Measurements from ENCODE around the gene ELOVL1. TPM values are rescaled to one million over a fixed set of nuclear protein-coding genes. Genes with fewer than 3 reads are reported as not detected.

The ELOVL1 gene
- total and polyA plus RNA-seq, 10 of the 15 experiments (the other 5 are each of a cell fraction or from before 2014, with no cell fraction given), result 58.5 to 139 (median 89.8) TPM

DNA sequence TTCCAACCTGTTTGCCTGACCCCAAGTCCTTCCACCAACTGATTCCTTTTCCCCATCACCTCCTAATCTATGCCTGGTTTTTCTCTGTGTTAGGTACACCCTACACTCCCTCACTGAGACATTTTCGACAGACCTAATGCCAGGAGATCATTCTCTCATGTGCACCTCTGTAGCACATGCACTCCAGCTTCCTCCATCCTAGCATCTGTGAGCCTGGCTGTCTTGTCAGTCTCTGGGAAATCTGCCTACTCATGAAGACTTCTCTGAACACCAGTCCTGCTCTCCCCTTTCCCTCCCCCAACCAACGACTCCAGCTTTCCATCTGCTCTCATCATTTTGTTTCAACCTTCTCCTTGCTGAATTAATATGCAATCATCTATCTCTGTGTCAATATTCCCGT, 20.8 kb upstream of the ELOVL1 start:
- RAD21 ChIA-PET (ENCODE audit: unreplicated experiment), result interaction anchor here (0.6 to 3.4 kb wide), 4 partner anchors 12 to 150 kb away, joined by 3 to 19 read pairs (median 6); partner anchors contain the start of gene CDC20
- Histone ChIP-seq H4K20me1 (ENCODE audit: control insufficient read depth, insufficient read depth) (no peaks in the 10 kb centered on the region; the same call in 1 of the 2 replicates), H3K4me3 (peak overlapping the region; percentile 87), H3K9me3 (replicated peaks; ENCODE audit: control insufficient read depth, insufficient read depth, low read length) (no peaks in the 10 kb centered on the region), H2AFZ (ENCODE audit: control insufficient read depth, low read depth, low read length) (no peak overlapping the region), H3K4me2 (ENCODE audit: control insufficient read depth, insufficient read depth) (peak overlapping the region; percentile 93), H3K79me2 (ENCODE audit: control insufficient read depth, insufficient read depth, low read length) (peaks cover 43% of the 10 kb centered on the region), H3K27me3 (replicated peaks in 1 of 2; ENCODE audit: control insufficient read depth in 2 of 2, insufficient read depth in 2 of 2, low read length in 1 of 2) (no peaks in the 10 kb centered on the region), H3K36me3 (ENCODE audit: control insufficient read depth in 2 of 2, insufficient read depth in 2 of 2, low read length in 1 of 2) (peaks cover 3 to 27% of the 10 kb centered on the region in 2 experiments), H3K9ac (ENCODE audit: control insufficient read depth, insufficient read depth, low read length) (peak overlapping the region; percentile 78), H3K27ac (ENCODE audit: control insufficient read depth, insufficient read depth) (peak overlapping the region; percentile 82), H3K4me1 (ENCODE audit: control insufficient read depth, insufficient read depth, low read length) (peaks cover 18% of the 10 kb centered on the region)
- 51% methylated on average over 3 of the region's 3 CpGs for WGBS (ENCODE audit: insufficient coverage, insufficient replicate concordance, low lambda C conversion rate, missing lambda C conversion rate)
- TF ChIP-seq ZSCAN29 (IDR thresholded peaks at IDR 0.05), result no peak
- no peak for TF ChIP-seq ZNF592 (IDR thresholded peaks at IDR 0.05)
- TF ChIP-seq GABPA (IDR thresholded peaks at IDR 0.05; ENCODE audit: low read depth), result no peak
- no peak for TF ChIP-seq SPI1 (IDR thresholded peaks at IDR 0.05; ENCODE audit: borderline replicate concordance, insufficient read depth, low read depth, low read length)
- CTCF ChIA-PET, result interaction anchor here (1.4 to 3.0 kb wide), 4 partner anchors 11 to 149 kb away, joined by 5 to 14 read pairs (median 6); partner anchors contain the start of gene ELOVL1
- BruUV-seq (replicated peaks), result no TSS peak
- DNase-seq (ENCODE audit: low read depth, low spot score), result no peak
- POLR2A ChIA-PET, result interaction anchor here (1.2 to 4.5 kb wide), 5 partner anchors 11 to 30 kb away, joined by 3 to 15 read pairs (median 5); partner anchors contain the start of genes CDC20 and ELOVL1
- intact Hi-C loops (cut with micrococcal nuclease; ENCODE audit: unreplicated experiment), result loop anchor here (2.0 kb wide), 1 partner anchor 20 kb away; the partner anchor contains the start of gene ELOVL1
- in situ Hi-C loops (cut with MboI), result no loop called here
- SMC1A ChIA-PET (ENCODE audit: uncharacterized antibody, unreplicated experiment), result interaction anchor here (0.5 to 3.3 kb wide), 6 partner anchors 11 to 630 kb away, joined by 3 to 14 read pairs (median 4); no protein-coding TSS in a partner anchor
- FAIRE-seq, result no peak
- ATAC-seq, result no peak
